Measurements from ENCODE around the gene AIFM3.

DNA sequence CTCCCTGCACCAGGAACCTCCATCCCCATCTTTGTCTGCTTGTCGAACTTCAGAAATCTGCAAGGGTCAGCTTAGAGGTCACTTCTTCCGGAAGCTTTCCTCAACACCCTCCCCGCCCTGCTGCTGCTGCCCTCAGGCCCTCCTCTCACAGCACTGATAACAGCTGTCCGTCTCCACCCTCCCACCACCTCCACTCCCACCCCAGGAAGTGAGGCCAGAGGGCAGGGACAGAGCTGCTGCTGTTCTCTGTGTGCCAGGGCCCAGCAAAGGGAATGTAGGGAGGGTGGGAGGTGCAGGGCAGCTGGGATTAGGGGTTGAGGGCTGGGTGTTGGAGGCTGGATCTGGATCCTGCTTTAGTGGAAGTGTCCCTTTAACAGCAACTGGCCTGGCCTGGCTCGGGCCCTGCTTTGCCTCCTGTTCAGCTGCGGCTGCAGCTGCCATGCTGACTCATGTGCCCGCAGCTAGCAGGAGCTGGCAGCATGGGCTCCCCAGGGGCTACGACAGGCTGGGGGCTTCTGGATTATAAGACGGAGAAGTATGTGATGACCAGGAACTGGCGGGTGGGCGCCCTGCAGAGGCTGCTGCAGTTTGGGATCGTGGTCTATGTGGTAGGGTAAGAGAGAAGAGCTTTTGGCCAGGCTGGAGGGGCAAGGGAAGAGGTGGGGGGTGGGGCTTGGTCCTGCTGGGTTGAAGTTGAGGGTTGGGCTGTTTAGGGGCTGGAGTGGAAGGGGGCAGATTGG is 47.8 kb downstream of the AIFM3 start, which contains the start of gene P2RX6:
- TF ChIP-seq, protein P1, sequence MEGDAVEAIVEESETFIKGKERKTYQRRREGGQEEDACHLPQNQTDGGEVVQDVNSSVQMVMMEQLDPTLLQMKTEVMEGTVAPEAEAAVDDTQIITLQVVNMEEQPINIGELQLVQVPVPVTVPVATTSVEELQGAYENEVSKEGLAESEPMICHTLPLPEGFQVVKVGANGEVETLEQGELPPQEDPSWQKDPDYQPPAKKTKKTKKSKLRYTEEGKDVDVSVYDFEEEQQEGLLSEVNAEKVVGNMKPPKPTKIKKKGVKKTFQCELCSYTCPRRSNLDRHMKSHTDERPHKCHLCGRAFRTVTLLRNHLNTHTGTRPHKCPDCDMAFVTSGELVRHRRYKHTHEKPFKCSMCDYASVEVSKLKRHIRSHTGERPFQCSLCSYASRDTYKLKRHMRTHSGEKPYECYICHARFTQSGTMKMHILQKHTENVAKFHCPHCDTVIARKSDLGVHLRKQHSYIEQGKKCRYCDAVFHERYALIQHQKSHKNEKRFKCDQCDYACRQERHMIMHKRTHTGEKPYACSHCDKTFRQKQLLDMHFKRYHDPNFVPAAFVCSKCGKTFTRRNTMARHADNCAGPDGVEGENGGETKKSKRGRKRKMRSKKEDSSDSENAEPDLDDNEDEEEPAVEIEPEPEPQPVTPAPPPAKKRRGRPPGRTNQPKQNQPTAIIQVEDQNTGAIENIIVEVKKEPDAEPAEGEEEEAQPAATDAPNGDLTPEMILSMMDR (IDR thresholded peaks at IDR 0.05) = no peak
- no peak for TF ChIP-seq POLR2A (IDR thresholded peaks at IDR 0.05)

Measured in lower leg skin (tissue), 3 donors.